ENCODE measurements around the gene RRAD.
A peak's percentile ranks its signal among the peaks of the same experiment; 100 is the strongest.

The RRAD gene

GRCh38 chr16:66952430-66953110 is 27.2 kb upstream of the RRAD start:
- Histone ChIP-seq H3K36me3 (no peaks in the 10 kb centered on the region), H3K4me3 (ENCODE audit: low read depth in 1 of 2, low read length in 1 of 2) (no peak overlapping the region), H3K9me3 (no peaks in the 10 kb centered on the region), H3K4me1 (ENCODE audit: control insufficient read depth in 1 of 2, insufficient read depth in 1 of 2, low read depth in 1 of 2, low read length in 1 of 2) (peaks cover 12 to 14% of the 10 kb centered on the region in 2 experiments), H3K27ac (no peak overlapping the region), H3K27me3 (peaks cover 65% of the 10 kb centered on the region)
- no peak for TF ChIP-seq CTCF (IDR thresholded peaks at IDR 0.05)

GRCh38 chr16:66950971-66951790 is 25.8 kb upstream of the RRAD start:
- H3K27me3 ChIP-seq = peaks cover 77% of the 10 kb centered on the region
- no peaks in the 10 kb centered on the region for H3K9me3 ChIP-seq
- no peak for TF ChIP-seq CTCF (IDR thresholded peaks at IDR 0.05)
- no peak overlapping the region for H3K27ac ChIP-seq
- peaks cover 18 to 21% of the 10 kb centered on the region in 2 experiments for H3K4me1 ChIP-seq (ENCODE audit: control insufficient read depth in 1 of 2, insufficient read depth in 1 of 2, low read depth in 1 of 2, low read length in 1 of 2)
- no peak overlapping the region for H3K4me3 ChIP-seq (ENCODE audit: low read depth in 1 of 2, low read length in 1 of 2)
- H3K36me3 ChIP-seq = no peaks in the 10 kb centered on the region

- H3K4me3 ChIP-seq (ENCODE audit: low read depth in 1 of 2, low read length in 1 of 2) = no peak overlapping the region
- H3K27me3 ChIP-seq = peaks cover 77% of the 10 kb centered on the region
- TF ChIP-seq CTCF (IDR thresholded peaks at IDR 0.05) = no peak
- H3K9me3 ChIP-seq = no peaks in the 10 kb centered on the region
- peaks cover 18 to 21% of the 10 kb centered on the region in 2 experiments for H3K4me1 ChIP-seq (ENCODE audit: control insufficient read depth in 1 of 2, insufficient read depth in 1 of 2, low read depth in 1 of 2, low read length in 1 of 2)
- H3K27ac ChIP-seq = no peak overlapping the region
- H3K36me3 ChIP-seq = no peaks in the 10 kb centered on the region
These were observed 25.1 kb upstream of the RRAD start for GRCh38 chr16:66950437-66950836.

DNA sequence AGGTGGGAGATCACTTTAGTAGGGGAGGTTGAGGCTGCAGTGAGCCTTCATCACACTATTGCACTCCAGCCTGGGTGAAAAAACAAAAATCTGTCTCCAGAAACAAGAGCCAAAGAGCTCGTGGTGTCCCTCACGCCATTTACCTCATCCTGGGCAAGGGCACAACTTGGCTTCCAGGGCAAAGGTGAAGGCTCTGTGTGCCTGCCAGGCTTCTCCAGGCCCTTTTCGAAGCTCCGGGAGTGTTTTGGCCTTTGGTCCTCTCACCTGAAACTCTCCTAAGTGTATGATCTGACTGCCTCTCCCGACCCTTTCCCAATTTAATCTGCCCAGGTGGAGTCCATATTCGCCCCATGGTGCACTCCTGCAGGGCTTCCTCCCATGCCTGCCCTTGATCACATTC is 24.1 kb upstream of the RRAD start:
- Histone ChIP-seq H3K27ac (no peak overlapping the region), H3K27me3 (peaks cover 77% of the 10 kb centered on the region), H3K4me3 (ENCODE audit: low read depth in 1 of 2, low read length in 1 of 2) (no peak overlapping the region), H3K36me3 (no peaks in the 10 kb centered on the region), H3K4me1 (ENCODE audit: control insufficient read depth in 1 of 2, insufficient read depth in 1 of 2, low read depth in 1 of 2, low read length in 1 of 2) (peaks cover 18 to 21% of the 10 kb centered on the region in 2 experiments), H3K9me3 (no peaks in the 10 kb centered on the region)
- TF ChIP-seq CTCF (IDR thresholded peaks at IDR 0.05) = no peak

- Histone ChIP-seq H3K4me1 (ENCODE audit: control insufficient read depth in 1 of 2, insufficient read depth in 1 of 2, low read depth in 1 of 2, low read length in 1 of 2) (peaks cover 18 to 21% of the 10 kb centered on the region in 2 experiments), H3K27me3 (peaks cover 75% of the 10 kb centered on the region), H3K27ac (no peak overlapping the region), H3K4me3 (ENCODE audit: low read depth in 1 of 2, low read length in 1 of 2) (peak overlapping the region in 1 of 2 experiments; percentile 61), H3K36me3 (peaks cover 2% of the 10 kb centered on the region), H3K9me3 (no peaks in the 10 kb centered on the region)
- TF ChIP-seq CTCF (IDR thresholded peaks at IDR 0.05) = no peak
These were observed 23.5 kb upstream of the RRAD start for GRCh38 chr16:66948837-66949225.
